K562 (cell line): ENCODE results near the gene PXN. TPM values are rescaled to one million over a fixed set of nuclear protein-coding genes. Genes with fewer than 3 reads are reported as not detected.
"Not testable (repeated sequence)": the region's sequence is repeated elsewhere in the genome, so short reads cannot be mapped to it uniquely, and the experiment has no call there.

Experiments
- ATAC-seq: fragments of 200-7000 bp; cut with Tn5 transposase; 3 replicates; pipeline ENCODE4 v1.9.1; 2020; ENCODE audit warnings: moderate library complexity
- BruUV-seq: library from RNA; stranded (reverse); fragments of 400-500 nt; replicated peaks from 2 replicates; lab custom pipeline; 2021; lab: Mats Ljungman, UMichigan
- CTCF ChIA-PET: fragments of 300-600 bp; formaldehyde crosslinking; extraction: SDS; loops from one replicate; lab custom pipeline; 2021; ENCODE audit warnings: low intra/inter-chr PET ratio; lab: Yijun Ruan, JAX
- POLR2A ChIA-PET: fragments of 300-600, 350-650 bp; sonication (Branson Sonifier 250); formaldehyde crosslinking; extraction: SDS; loops from one replicate; lab custom pipeline; 2021; ENCODE audit warnings: antibody characterized with exemption, inconsistent platforms; lab: Yijun Ruan, JAX
- DNase-seq, 4 experiments: peaks; one replicate each; pipeline versions ENCODE4 v3.0.0 to v3.0.0-alpha.2; 2011 to 2018; ENCODE audit warnings: low spot score in 3 of 4, mixed read lengths in 3 of 4; ENCODE audit errors: extremely low read depth in 1 of 4
- FAIRE-seq: peaks from 2 replicates; lab custom pipeline; 2011; peaks lifted over from hg19 to GRCh38; lab: Jason Lieb, UNC
- H2AFZ ChIP-seq: 2 replicates; pipeline ENCODE4 v1.6.0; 2011; ENCODE audit warnings: low read depth, low read length, control low read depth, inconsistent platforms
- H3K27ac ChIP-seq: fragments of 200-600 bp; 3 replicates; pipeline ENCODE4 v1.8.0; 2011; ENCODE audit warnings: low read depth, mild to moderate bottlenecking, control low read depth, inconsistent platforms, low read length, moderate library complexity, mixed read lengths; ENCODE audit errors: extremely low read depth
- H3K27me3 ChIP-seq, 2 experiments: fragments of 300-600 bp in 1 of 2; 2 replicates in 1 of 2; 3 replicates in 1 of 2; pipeline versions ENCODE4 v1.6.0 to v1.8.0; 2011; ENCODE audit warnings: inconsistent platforms in 2 of 2, low read length in 2 of 2, mild to moderate bottlenecking in 1 of 2, mixed read lengths in 1 of 2, moderate library complexity in 1 of 2; ENCODE audit not compliant: control insufficient read depth in 2 of 2, insufficient read depth in 2 of 2
- H3K36me3 ChIP-seq: fragments of 300-600 bp; 3 replicates; pipeline ENCODE4 v1.8.0; 2011; ENCODE audit warnings: mild to moderate bottlenecking, low read length, inconsistent platforms; ENCODE audit not compliant: control insufficient read depth, insufficient read depth
- H3K4me1 ChIP-seq, 2 experiments: fragments of 200-600 bp in 1 of 2; replicated peaks in 1 of 2; 2 replicates in 1 of 2; 3 replicates in 1 of 2; pipeline versions ENCODE4 v1.5.1 to v1.8.0; 2011; ENCODE audit warnings: inconsistent platforms in 2 of 2, low read length in 2 of 2, mild to moderate bottlenecking in 1 of 2, mixed read lengths in 1 of 2, moderate library complexity in 1 of 2; ENCODE audit not compliant: control insufficient read depth in 2 of 2, insufficient read depth in 2 of 2
- H3K4me2 ChIP-seq: 2 replicates; pipeline ENCODE4 v1.6.1; 2011; ENCODE audit warnings: low read length, control low read depth, inconsistent platforms, mixed read lengths; ENCODE audit not compliant: insufficient read depth
- H3K4me3 ChIP-seq: fragments of 200-600 bp; sonication (generic), shearing (Covaris generic); 2 replicates; pipeline ENCODE4 v1.5.1; 2016; ENCODE audit warnings: control low read depth, inconsistent platforms
- H3K79me2 ChIP-seq: fragments of 200-600 bp; 3 replicates; pipeline ENCODE4 v1.8.0; 2011; ENCODE audit warnings: low read length, inconsistent platforms; ENCODE audit not compliant: control insufficient read depth, insufficient read depth
- H3K9ac ChIP-seq, 2 experiments: 2 replicates each; pipeline versions ENCODE4 v1.6.0 to v1.6.1; 2011; ENCODE audit warnings: low read depth in 2 of 2, low read length in 2 of 2, control low read depth in 1 of 2, inconsistent platforms in 1 of 2, mild to moderate bottlenecking in 1 of 2, mixed read lengths in 1 of 2; ENCODE audit not compliant: insufficient read depth in 1 of 2
- H3K9me1 ChIP-seq: one replicate; pipeline ENCODE4 v1.6.0; 2011; ENCODE audit warnings: inconsistent platforms, mild to moderate bottlenecking, low read length, moderate library complexity; ENCODE audit not compliant: control insufficient read depth, insufficient read depth
- H3K9me3 ChIP-seq: replicated peaks from 2 replicates; pipeline ENCODE4 v1.5.1; 2011; ENCODE audit warnings: low read depth, low read length, inconsistent platforms; ENCODE audit not compliant: control insufficient read depth, insufficient read depth
- H4K20me1 ChIP-seq: replicated peaks from 2 replicates; pipeline ENCODE4 v1.6.1; 2011; ENCODE audit warnings: low read length, inconsistent platforms, mixed read lengths; ENCODE audit not compliant: control insufficient read depth, insufficient read depth
- CTCF ChIP-seq, 3 experiments: IDR thresholded peaks in 2 of 3; conservative IDR thresholded peaks in 1 of 3; 2 replicates each; pipeline ENCODE4 v1.5.1; 2011 to 2012; ENCODE audit warnings: low read length in 3 of 3, mild to moderate bottlenecking in 3 of 3, control low read depth in 2 of 3, improper control_type of control experiment in 1 of 3, inconsistent platforms in 1 of 3, low read depth in 1 of 3, mixed read lengths in 1 of 3, moderate library complexity in 1 of 3; ENCODE audit not compliant: insufficient read depth in 2 of 3
- GATAD2A ChIP-seq: fragments of 450-650 bp; IDR thresholded peaks from 2 replicates; pipeline ENCODE4 v1.6.1; 2017
- SAFB ChIP-seq: fragments of 200-400 bp; formaldehyde crosslinking; IDR thresholded peaks from 2 replicates; pipeline ENCODE4 v1.6.1; 2017; ENCODE audit warnings: low read depth, low read length, borderline replicate concordance
- STAT5A ChIP-seq: IDR thresholded peaks from 2 replicates; pipeline ENCODE4 v1.6.1; 2012; ENCODE audit warnings: low read length, inconsistent platforms, borderline replicate concordance
- U2AF1 ChIP-seq: fragments of 200-400 bp; formaldehyde crosslinking; optimal IDR thresholded peaks from 2 replicates; pipeline ENCODE3; 2017; ENCODE audit warnings: mild to moderate bottlenecking, low read depth, low read length, moderate library complexity
- ZBTB7A ChIP-seq: IDR thresholded peaks from 2 replicates; pipeline ENCODE4 v1.6.1; 2011; ENCODE audit warnings: low read depth, mild to moderate bottlenecking, low read length, moderate library complexity, borderline replicate concordance; ENCODE audit not compliant: control insufficient read depth
- WGBS: fragments of 100-300 bp; shearing (Covaris generic); methylation state at CpG from one replicate; pipeline ENCODE4 v1.1.6; 2016; ENCODE audit warnings: low coverage, mixed read lengths; ENCODE audit not compliant: insufficient coverage; ENCODE audit errors: missing lambda C conversion rate; 5-methylcytosine and 5-hydroxymethylcytosine counted together
- in situ Hi-C: fragments of 300-500 bp; cut with MboI; formaldehyde crosslinking; loops from 4 replicates; pipeline ENCODE4 v1.15.0; 2018; ENCODE audit warnings: inconsistent platforms, mixed read lengths
- intact Hi-C: fragments of 100-400 bp; cut with micrococcal nuclease; formaldehyde crosslinking; loops from 2 replicates; pipeline ENCODE4 v1.14.2; 2022
- polyA plus RNA-seq, 8 experiments: library from polyadenylated mRNA; depleted of rRNA in 4 of 8; stranded (reverse) in 5 of 8; unstranded in 3 of 8; fragments of >200 nt; fragmentation: Nextera tagmentation in 2 of 8; fragmentation: Illumina TruSeq in 1 of 8; extraction: Ambion mirVana in 2 of 8; extraction: Trizol in 1 of 8; gene quantifications; 2 replicates each; pipeline versions ENCODE4 v1.2.1 to v1.2.3, GENCODE V29; 2011 to 2014; ENCODE audit warnings: inconsistent platforms in 1 of 8, missing spikeins in 1 of 8
- total RNA-seq, 7 experiments: library from RNA; depleted of rRNA in 6 of 7; stranded (reverse); fragments of >200 nt in 6 of 7; fragmentation: Illumina TruSeq in 2 of 7; extraction: Trizol in 2 of 7; gene quantifications; 2 replicates each; pipeline versions ENCODE4 v1.2.1 to v1.2.3, GENCODE V29; 2011 to 2021; ENCODE audit warnings: low replicate concordance in 1 of 7
- TF ChIP-seq, protein P1 (sequence below): sonication (generic); formaldehyde crosslinking; IDR thresholded peaks from 2 replicates; pipeline ENCODE4 v1.9.0; 2022; ENCODE audit warnings: mild to moderate bottlenecking, missing genetic modification reagents

Gene PXN
- total and polyA plus RNA-seq, 9 of the 15 experiments (the other 6 are each of a cell fraction or from before 2014, with no cell fraction given) = 4.0 to 74.1 (median 18.6) TPM

DNA sequence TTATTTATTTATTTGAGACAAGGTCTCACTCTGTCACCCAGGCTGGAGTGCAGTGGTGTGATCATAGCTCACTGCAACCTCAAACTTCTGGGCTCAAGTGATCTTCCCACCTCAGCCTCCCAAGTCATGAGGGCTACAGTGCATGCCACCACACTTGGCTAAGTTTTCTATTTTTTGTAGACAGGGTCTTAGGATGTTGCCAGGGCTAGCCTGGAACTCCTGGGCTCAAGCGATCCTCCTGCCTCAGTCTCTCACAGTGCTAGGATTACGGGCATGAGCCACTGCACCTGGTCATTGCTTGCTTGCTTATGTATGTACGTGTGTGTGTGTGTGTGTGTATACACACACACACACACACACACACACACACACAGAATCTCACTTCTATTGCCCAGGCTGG is 28.7 kb downstream of the PXN start:
- Histone ChIP-seq H4K20me1 (peaks cover 30% of the 10 kb centered on the region), H3K4me1 (peaks cover 51 to 60% of the 10 kb centered on the region in 2 experiments), H3K79me2 (peaks cover 41% of the 10 kb centered on the region), H3K9me1 (peaks cover 10% of the 10 kb centered on the region)
- FAIRE-seq, H3K4me2 ChIP-seq, H3K27me3 ChIP-seq, H3K27ac ChIP-seq, DNase-seq, in situ Hi-C loops, CTCF ChIA-PET, H3K36me3 ChIP-seq, BruUV-seq, H3K9ac ChIP-seq, H2AFZ ChIP-seq, H3K4me3 ChIP-seq, intact Hi-C loops, ATAC-seq, H3K9me3 ChIP-seq: not testable (repeated sequence)
- WGBS = 90% methylated on average over 3 of the region's 3 CpGs
- POLR2A ChIA-PET = interaction anchor here (0.6 to 7.1 kb wide), 5 partner anchors 10 to 55 kb away, joined by 3 to 98 read pairs (median 32); partner anchors contain the start of genes RNU4-1, RNU4-2 and RPLP0

GRCh38 chr12:120235369-120236323 is 29.9 kb downstream of the PXN start:
- CTCF ChIA-PET = interaction anchor here (1.6 kb wide), 1 partner anchor 31 kb away, joined by 8 read pairs; the partner anchor contains the start of gene PXN
- 74% methylated on average over 17 of the region's 18 CpGs for WGBS
- Histone ChIP-seq H3K36me3 (no peaks in the 10 kb centered on the region), H3K27ac (peak overlapping the region; percentile 51; the same call in 2 of the 3 replicates), H3K9me3 (no peaks in the 10 kb centered on the region), H3K9ac (peak overlapping the region; percentile 35 to 57; a peak in 3 of 4 replicates), H3K9me1 (peaks cover 10% of the 10 kb centered on the region), H3K4me3 (no peak overlapping the region), H3K79me2 (peaks cover 41% of the 10 kb centered on the region), H3K27me3 (no peaks in the 10 kb centered on the region), H3K4me1 (peaks cover 55 to 65% of the 10 kb centered on the region in 2 experiments), H3K4me2 (peak overlapping the region; percentile 45; the same call in 1 of the 2 replicates), H2AFZ (no peak overlapping the region), H4K20me1 (peaks cover 18% of the 10 kb centered on the region)
- peak in 1 of 4 experiments; percentile 34 for DNase-seq
- no TSS peak for BruUV-seq
- no peak for FAIRE-seq
- POLR2A ChIA-PET = interaction anchor here (0.5 to 7.1 kb wide), 14 partner anchors 10 to 1070 kb away, joined by 3 to 98 read pairs (median 4); partner anchors contain the start of genes RNU4-1, RNU4-2 and RPLP0
- intact Hi-C loops = no loop called here
- in situ Hi-C loops = no loop called here
- peak; percentile 48 for ATAC-seq
- TF ChIP-seq SAFB (no peak), ZBTB7A (peak; percentile 85), U2AF1 (no peak), STAT5A (no peak), GATAD2A (no peak), CTCF (IDR thresholded peaks at IDR 0.05 in 2 of 3, conservative IDR thresholded peaks at IDR 0.05 in 1 of 3; ENCODE audit: insufficient read depth in 2 of 3, low read depth in 1 of 3, low read length in 3 of 3) (peak; percentile 41 to 51 (median 50); a peak in 5 of 6 replicates)
- TF ChIP-seq, protein P1, sequence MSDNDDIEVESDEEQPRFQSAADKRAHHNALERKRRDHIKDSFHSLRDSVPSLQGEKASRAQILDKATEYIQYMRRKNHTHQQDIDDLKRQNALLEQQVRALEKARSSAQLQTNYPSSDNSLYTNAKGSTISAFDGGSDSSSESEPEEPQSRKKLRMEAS (CRISPR knock-in tag) = 0 out of 2 replicates have a peak, but pooled peaks have one; percentile 14
